ENCODE results near the gene DCLK2. TPM values are rescaled to one million over a fixed set of nuclear protein-coding genes. Genes with fewer than 3 reads are reported as not detected.
A peak's percentile ranks its signal among the peaks of the same experiment; 100 is the strongest.

Gene DCLK2
- total RNA-seq, 1 donor from 2014 or later, result 14.0 TPM

- DNase-seq (ENCODE audit: low spot score), result no peak
Measured at GRCh38 chr4:150069353-150069752, 8.9 kb upstream of the DCLK2 start.

- DNase-seq (ENCODE audit: low spot score), result no peak
Measured at GRCh38 chr4:150070464-150071170, 7.6 kb upstream of the DCLK2 start.

GRCh38 chr4:150072471-150072870, 5.8 kb upstream of the DCLK2 start:
- no peak for DNase-seq (ENCODE audit: low spot score)

DNA sequence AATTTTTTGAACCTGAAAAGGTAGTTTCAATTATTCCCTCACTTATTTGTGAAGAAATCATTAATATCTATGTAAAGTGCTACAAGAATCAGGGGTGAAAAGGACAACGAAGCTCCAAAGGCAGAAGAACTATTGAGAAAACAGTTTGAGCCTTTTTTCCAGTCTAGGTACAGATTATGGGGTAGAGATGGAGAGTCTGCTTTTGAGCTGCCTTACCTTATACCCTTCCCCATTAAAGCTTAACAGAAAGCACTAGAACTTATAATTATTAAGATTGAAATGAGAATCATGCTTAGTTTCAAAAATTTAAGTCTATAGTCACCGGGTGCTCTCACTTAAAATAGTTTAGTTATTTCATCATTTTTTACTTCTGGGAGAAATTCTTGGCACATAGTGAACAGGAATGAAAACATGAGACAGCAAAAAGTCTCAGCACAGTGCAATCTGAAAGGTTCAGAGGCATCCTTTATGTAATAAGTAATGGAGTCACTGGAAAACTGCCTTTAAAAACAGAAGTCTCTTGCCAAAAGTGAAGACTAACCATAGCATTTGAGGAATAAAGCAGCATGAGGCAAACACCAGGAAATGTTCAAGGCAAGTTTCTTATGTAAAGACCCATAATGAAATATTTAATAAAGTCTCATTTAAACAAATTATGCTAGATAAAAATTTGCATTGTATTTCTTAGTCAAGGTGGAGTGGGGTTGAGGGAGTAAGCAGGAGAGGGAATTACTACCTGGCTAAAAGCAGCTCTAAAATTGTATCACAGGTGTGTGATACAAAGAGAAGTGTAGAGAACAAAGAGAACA, 5.1 kb upstream of the DCLK2 start:
- DNase-seq (ENCODE audit: low spot score), result no peak

- DNase-seq (ENCODE audit: low spot score), result no peak
Measured at GRCh38 chr4:150074064-150074463, 4.2 kb upstream of the DCLK2 start.

- peak; percentile 15 for DNase-seq (ENCODE audit: low spot score)
Measured at GRCh38 chr4:150078579-150079080, 385 bp downstream of the DCLK2 start.

DNA sequence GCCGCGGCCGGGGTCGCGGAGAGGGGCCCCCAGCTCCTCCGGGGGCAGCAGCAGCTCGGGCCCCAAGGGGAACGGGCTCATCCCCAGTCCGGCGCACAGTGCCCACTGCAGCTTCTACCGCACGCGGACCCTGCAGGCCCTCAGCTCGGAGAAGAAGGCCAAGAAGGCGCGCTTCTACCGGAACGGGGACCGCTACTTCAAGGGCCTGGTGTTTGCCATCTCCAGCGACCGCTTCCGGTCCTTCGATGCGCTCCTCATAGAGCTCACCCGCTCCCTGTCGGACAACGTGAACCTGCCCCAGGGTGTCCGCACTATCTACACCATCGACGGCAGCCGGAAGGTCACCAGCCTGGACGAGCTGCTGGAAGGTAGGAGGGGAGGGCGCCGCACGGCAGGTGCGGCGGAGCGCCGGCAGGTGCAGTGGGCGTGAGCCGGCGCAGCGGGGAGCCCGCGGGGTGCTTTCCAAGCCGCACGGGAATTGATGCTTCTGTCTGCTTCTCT, 886 bp downstream of the DCLK2 start:
- DNase-seq (ENCODE audit: low spot score), result peak; percentile 11

GRCh38 chr4:150080337-150080736, 2.1 kb downstream of the DCLK2 start:
- no peak for DNase-seq (ENCODE audit: low spot score)

- DNase-seq (ENCODE audit: low spot score), result no peak
Measured at GRCh38 chr4:150080875-150081274, 2.6 kb downstream of the DCLK2 start.

DNA sequence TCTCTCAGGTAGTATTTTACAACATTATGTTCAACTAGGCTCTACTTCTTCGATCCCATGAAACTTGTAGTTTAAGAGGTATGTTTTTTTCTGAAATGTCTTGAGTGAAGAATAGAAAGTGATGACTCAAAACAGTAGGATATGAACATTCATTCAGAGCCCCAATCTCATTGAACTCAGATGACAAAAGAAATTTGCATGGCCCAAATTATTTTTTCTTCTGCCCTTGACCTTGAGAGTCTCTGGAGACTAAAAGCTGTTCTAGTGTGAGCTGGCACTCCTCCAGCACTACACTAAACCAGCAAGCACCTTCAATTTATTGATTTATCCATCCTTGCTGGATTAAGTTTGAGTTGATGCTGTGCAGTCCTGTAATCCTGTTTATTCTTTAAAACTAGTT, 4.0 kb downstream of the DCLK2 start:
- DNase-seq (ENCODE audit: low spot score), result no peak

- no peak for DNase-seq (ENCODE audit: low spot score)
Measured at GRCh38 chr4:150087006-150087405, 8.8 kb downstream of the DCLK2 start.

DNA sequence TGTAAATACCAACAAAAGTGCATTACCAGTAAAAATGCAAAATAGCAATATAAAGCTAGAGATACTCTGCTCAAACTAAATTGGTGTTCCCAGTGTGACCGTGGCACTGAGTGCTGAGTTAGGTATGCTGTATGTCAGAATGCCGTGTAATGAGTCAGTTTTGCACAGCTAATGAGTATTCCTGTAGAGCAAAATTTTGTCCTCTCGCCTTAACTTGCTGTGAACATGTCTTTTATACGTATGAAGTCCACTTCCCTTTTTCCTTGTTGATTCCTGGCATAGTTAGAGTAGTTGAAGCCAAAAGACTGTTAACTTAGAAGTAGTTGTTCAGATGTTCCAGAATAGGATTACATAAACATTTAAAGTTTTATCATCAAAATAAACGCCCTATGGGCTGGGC, 11.5 kb downstream of the DCLK2 start:
- DNase-seq (ENCODE audit: low spot score), result no peak

DNA sequence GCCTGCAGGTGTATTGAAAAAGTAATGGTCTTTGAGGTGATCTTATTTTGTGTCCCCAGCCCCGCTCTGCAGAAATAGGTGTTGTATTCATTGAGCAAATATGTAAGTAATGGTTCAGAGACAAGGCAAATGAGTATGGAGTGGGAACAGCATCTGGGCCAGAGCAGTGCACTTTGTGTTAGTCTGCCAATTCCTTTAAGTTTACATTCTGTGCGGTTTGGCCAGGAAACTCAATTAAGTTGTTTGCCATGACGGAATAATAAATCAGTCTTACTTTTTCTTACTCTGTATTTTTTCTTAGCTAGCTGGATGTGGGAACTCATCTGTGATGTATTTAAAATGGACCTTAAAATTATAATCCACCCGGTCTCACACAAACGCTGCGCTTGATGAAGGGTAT, 12.6 kb downstream of the DCLK2 start:
- no peak for DNase-seq (ENCODE audit: low spot score)

GRCh38 chr4:150094676-150095075, 16.4 kb downstream of the DCLK2 start:
- no peak for DNase-seq (ENCODE audit: low spot score)

DNA sequence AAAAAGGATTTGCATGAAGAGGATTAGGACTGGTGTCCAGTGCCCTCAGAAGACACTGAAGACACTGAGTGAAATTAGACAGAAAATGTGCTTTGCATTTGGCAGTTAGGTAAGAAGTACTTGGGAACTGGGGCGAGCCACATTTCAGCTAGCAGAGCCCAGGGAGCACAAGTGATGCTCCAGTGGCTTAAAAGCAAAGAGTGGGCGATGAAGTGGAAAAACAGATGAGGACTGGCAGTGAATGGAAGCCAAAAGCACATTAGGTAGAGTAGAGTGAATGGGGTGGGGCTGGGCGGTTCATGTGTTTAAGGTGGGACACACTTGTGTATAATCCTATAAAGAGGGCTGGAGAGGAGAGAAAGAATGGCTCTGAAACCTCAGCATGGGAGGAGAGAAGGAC, 18.4 kb downstream of the DCLK2 start:
- no peak for DNase-seq (ENCODE audit: low spot score)

- no peak for DNase-seq (ENCODE audit: low spot score)
Measured at GRCh38 chr4:150098214-150098613, 20.0 kb downstream of the DCLK2 start.

DNA sequence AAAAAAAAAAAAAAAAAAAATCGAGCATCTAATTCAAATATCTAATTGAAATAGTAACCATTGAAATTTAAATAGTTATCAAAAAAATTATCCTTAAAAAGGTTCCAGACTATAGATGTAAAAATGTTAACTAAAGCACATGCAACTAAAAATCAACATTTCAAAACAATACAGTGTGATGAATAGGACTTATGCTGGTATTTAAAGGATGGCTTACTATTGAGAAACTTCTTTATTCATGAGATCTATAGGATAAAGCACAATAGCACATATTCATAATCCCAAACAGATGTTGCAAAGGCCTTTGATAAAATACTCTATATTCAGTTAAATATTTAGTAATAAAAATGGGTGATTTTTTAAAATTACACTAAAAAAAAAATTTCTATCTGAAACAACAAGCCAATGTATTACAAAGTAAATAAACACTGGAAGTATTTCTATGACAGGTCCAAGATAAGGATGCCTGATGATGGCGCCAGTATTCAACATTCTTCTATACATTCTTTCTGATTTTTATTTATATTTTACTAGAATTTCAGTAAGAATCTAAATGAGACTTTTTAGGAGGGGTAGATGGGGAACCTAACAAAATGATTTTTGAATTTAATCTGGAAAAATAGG, 26.3 kb downstream of the DCLK2 start:
- DNase-seq (ENCODE audit: low spot score), result no peak

GRCh38 chr4:150106886-150107285, 28.6 kb downstream of the DCLK2 start:
- no peak for DNase-seq (ENCODE audit: low spot score)

DNA sequence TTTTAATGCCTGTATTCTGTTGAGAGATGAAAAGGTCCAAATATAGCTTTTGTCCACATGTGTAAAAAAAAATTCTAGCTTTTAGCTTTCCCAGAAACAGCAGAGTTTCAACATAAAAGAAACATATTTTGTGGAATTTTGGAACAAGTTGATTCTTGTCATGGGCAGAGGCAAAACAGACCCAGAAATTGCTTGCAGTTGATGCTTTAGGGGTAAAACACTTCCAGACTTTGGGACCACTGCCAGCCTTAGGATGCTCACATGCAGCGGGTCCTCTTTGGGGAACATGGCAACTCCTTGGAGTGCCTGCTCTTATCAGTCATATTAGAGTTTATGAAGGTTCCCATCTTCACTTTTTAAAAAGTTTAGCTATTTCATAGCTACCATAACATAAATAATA, 30.4 kb downstream of the DCLK2 start:
- peak; percentile 30 for DNase-seq (ENCODE audit: low spot score)

DNA sequence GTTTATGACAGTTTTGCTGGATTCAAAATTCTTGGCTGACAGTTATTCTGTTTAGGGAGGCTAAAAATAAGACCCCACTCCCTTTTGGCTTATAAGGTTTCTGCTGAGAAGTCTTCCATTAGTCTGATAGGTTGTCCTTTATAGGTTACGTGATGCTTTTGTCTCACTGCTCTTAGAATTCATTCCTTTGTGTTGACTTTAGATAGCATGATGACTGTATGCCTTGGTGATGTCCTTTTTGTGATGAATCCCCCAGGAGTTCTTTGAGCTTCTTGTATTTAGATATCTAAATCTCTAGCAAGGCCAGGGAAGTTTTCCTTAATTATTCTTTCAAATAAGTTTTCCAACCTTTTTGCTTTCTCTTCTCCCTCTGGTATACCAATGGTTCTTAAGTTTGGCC, 36.4 kb downstream of the DCLK2 start:
- DNase-seq (ENCODE audit: low spot score), result no peak

DNA sequence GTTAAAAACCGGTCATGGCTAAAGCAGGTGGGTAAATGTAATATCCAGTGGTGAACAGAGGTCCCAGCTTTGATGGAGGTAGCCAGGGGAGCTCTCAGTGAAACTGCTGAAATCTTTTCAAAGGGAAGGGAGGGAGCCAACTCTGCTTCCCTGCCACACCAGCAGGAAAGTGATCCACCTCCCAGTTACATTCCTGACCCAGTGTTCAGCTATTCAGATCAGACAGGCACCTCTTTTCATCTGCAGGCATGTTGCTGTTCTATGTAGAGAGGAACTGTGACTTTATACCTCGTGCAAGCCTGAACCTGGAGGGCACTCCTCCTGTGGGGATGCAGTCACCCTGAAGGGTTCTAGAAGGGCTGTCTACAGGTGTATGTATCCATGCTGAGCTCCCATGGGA, 37.6 kb downstream of the DCLK2 start:
- DNase-seq (ENCODE audit: low spot score), result no peak

GRCh38 chr4:150116506-150116905, 38.3 kb downstream of the DCLK2 start:
- DNase-seq (ENCODE audit: low spot score), result no peak

DNA sequence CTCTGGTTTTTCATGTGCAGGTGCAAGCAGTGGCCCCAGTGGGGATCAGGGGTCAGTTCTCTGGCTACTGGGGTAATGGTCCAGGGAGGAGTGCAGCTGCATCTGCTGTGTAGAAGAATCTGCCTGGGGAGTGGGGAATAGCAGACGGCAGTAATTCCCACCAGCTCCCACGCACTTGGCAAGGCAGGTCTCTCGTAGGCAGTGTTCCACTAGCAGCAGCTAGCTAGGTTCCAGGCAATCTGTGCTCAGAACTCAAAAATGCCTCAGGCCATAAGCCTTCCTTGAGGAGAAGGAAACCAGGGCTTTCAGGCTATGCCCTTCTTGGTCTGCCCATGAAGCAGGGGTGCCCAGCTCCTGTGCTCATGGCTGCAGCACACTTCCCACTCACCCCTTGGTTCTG, 38.8 kb downstream of the DCLK2 start:
- DNase-seq (ENCODE audit: low spot score), result peak; percentile 13
